SU-DHL-6 (cell line): ENCODE results near the gene RAD23A.

ENCODE experiments used
- EZH2phosphoT487 ChIP-seq: fragments of 200-600 bp; sonication (generic), shearing (Covaris generic); conservative IDR thresholded peaks from 2 replicates; pipeline ENCODE4 v1.6.1; 2018; ENCODE audit warnings: mild to moderate bottlenecking, antibody characterized with exemption, low read length, moderate library complexity, mixed read lengths
- TF ChIP-seq, protein P1 (sequence below): fragments of 200-600 bp; sonication (generic); IDR thresholded peaks from one replicate; pipeline ENCODE4 v1.5.1; 2017; ENCODE audit warnings: antibody characterized with exemption, mild to moderate bottlenecking, low read length, moderate library complexity; ENCODE audit not compliant: insufficient read depth, poor library complexity, severe bottlenecking

DNA sequence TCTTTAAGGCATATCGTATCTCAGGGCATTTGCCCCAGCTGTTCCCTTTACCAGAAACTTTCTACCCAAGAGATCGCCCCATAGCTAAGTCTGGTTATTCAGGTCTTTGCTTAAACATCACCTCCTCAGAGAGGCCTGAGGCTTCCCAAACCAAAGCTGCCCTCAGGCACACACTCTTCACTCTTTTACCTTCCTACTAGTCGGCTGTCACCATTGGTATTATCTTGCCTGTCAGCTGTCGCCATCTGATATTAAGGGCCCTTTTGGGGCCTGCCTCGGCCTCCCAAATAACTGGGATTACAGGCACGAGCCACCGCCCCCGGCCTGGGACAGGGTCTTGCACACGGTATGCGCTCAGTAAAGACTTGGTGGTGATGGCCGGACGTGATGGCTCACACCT is 10.3 kb downstream of the RAD23A start:
- TF ChIP-seq, protein P1, sequence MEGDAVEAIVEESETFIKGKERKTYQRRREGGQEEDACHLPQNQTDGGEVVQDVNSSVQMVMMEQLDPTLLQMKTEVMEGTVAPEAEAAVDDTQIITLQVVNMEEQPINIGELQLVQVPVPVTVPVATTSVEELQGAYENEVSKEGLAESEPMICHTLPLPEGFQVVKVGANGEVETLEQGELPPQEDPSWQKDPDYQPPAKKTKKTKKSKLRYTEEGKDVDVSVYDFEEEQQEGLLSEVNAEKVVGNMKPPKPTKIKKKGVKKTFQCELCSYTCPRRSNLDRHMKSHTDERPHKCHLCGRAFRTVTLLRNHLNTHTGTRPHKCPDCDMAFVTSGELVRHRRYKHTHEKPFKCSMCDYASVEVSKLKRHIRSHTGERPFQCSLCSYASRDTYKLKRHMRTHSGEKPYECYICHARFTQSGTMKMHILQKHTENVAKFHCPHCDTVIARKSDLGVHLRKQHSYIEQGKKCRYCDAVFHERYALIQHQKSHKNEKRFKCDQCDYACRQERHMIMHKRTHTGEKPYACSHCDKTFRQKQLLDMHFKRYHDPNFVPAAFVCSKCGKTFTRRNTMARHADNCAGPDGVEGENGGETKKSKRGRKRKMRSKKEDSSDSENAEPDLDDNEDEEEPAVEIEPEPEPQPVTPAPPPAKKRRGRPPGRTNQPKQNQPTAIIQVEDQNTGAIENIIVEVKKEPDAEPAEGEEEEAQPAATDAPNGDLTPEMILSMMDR = no peak
- TF ChIP-seq EZH2phosphoT487 = no peak
